ENCODE data around the gene SLC25A24.

DNA sequence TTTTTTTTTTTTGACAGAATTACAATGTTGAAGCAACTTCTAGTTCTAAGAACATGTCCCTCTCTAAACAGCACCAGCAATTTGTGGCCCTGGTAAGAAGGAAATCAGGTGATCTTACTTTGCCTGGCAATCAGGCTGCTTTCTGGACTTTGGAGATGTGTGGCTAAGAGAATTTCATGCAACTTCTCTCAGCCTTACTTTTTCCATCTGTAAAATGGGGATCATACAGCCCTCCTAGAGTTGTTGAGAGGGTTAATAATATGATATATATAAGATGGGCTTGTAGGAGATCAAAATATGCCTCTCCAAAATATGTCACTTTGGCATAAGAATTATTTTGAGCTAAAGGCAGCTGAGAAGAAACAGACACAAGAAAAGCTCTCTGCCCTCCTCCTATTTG, 92.0 kb downstream of the SLC25A24 start:
- TF ChIP-seq CTCF (IDR thresholded peaks at IDR 0.05) (no peak), POLR2A (IDR thresholded peaks at IDR 0.05) (no peak)
